ENCODE results near the gene SERPINE1.
A peak's percentile ranks its signal among the peaks of the same experiment; 100 is the strongest.

SERPINE1 gene

DNA sequence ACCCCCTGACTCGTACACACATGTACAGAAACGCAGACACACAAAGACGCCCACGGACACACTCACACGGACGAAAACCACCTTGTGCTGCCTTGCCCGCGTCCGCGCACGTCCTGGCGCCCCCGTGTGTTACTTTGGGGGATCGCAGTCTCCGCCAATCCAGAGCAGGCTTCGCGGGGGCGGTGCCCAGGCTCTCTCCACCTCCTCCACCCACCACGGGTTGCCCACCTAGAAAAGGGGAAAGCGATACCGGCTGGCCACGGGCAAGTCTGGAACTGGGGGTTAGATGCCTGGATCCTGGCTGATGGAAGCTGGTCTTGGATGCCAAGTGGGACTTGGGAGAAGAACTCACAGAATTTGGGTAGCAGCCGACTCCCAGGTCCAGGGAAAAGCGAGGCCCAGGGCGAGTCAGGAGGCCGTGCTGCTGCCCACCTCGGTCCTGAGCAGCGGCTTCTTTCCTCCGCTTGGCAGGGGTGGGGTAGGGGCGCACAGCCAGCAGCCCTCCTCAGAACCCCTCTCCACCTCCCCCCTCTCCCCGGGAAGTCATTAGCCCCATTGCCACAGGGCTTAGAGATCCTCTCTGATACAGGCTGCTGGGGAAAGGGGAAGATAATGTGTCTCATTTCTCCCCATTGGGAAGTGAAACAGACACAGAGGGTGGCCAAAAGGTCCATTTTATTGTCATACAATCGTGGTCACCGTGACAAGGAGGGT is 43.1 kb downstream of the SERPINE1 start:
- Histone ChIP-seq H3K4me1 (ENCODE audit: control insufficient read depth, insufficient read depth, low read length) (peaks cover 17% of the 10 kb centered on the region), H3K27ac (ENCODE audit: extremely low read depth, low read depth, low read length) (no peak overlapping the region), H3K4me3 (ENCODE audit: low read depth, low read length) (no peak overlapping the region), H3K36me3 (ENCODE audit: control insufficient read depth in 2 of 2, insufficient read depth in 1 of 2, low read length in 2 of 2) (no peaks in the 10 kb centered on the region), H3K9me3 (ENCODE audit: control insufficient read depth, insufficient read depth, low read depth, low read length) (no peaks in the 10 kb centered on the region)
- ChIA-PET POLR2A (no interaction called here), CTCF (interaction anchor here (0.6 to 2.7 kb wide), 12 partner anchors 7 to 996 kb away, joined by 3 to 40 read pairs (median 4); no protein-coding TSS in a partner anchor)
- TF ChIP-seq ZFHX2 (tag by site-specific recombination; conservative IDR thresholded peaks at IDR 0.05) (peak; percentile 99), ZNF335 (tag by site-specific recombination; conservative IDR thresholded peaks at IDR 0.05) (0 out of 2 replicates have a peak, but pooled peaks have one; percentile 13), SP3 (tag by site-specific recombination; IDR thresholded peaks at IDR 0.05) (peak; percentile 37; the same call in 1 of the 2 replicates), PRDM1 (tag by site-specific recombination; IDR thresholded peaks at IDR 0.05) (0 out of 2 replicates have a peak, but pooled peaks have one; percentile 19), SP7 (tag by site-specific recombination; IDR thresholded peaks at IDR 0.05) (peak; percentile 8; the same call in 1 of the 2 replicates), ZNF426 (tag by site-specific recombination; IDR thresholded peaks at IDR 0.05) (no peak), ZNF654 (tag by site-specific recombination; IDR thresholded peaks at IDR 0.05; ENCODE audit: low read depth) (peak; percentile 51), SP2 (tag by site-specific recombination; IDR thresholded peaks at IDR 0.05) (peak; percentile 11; the same call in 1 of the 2 replicates), KLF9 (tag by site-specific recombination; IDR thresholded peaks at IDR 0.05; ENCODE audit: low read depth) (peak; percentile 31; the same call in 1 of the 2 replicates), GLIS1 (tag by site-specific recombination; IDR thresholded peaks at IDR 0.05) (peak; percentile 36; the same call in 1 of the 2 replicates), GLIS2 (tag by site-specific recombination; IDR thresholded peaks at IDR 0.05) (peak; percentile 61), ZNF324 (tag by site-specific recombination; IDR thresholded peaks at IDR 0.05) (peak; percentile 79), ZNF292 (tag by site-specific recombination; IDR thresholded peaks at IDR 0.05; ENCODE audit: borderline replicate concordance, low read depth) (no peak), ZNF658 (tag by site-specific recombination; IDR thresholded peaks at IDR 0.05) (no peak), ZNF76 (tag by site-specific recombination; IDR thresholded peaks at IDR 0.05; ENCODE audit: borderline replicate concordance, low read depth) (0 out of 2 replicates have a peak, but pooled peaks have one; percentile 24), FEZF1 (tag by site-specific recombination; IDR thresholded peaks at IDR 0.05) (no peak), SCRT2 (tag by site-specific recombination; IDR thresholded peaks at IDR 0.05) (0 out of 2 replicates have a peak, but pooled peaks have one; percentile 3), KLF10 (tag by site-specific recombination; IDR thresholded peaks at IDR 0.05) (peak; percentile 32; the same call in 1 of the 2 replicates), ZEB2 (tag by site-specific recombination; IDR thresholded peaks at IDR 0.05) (peak; percentile 50), KLF8 (tag by site-specific recombination; IDR thresholded peaks at IDR 0.05) (peak; percentile 61; the same call in 1 of the 2 replicates), ZNF600 (tag by site-specific recombination; IDR thresholded peaks at IDR 0.05) (peak; percentile 90), ZNF169 (tag by site-specific recombination; IDR thresholded peaks at IDR 0.05) (0 out of 2 replicates have a peak, but pooled peaks have one; percentile 5), ZNF24 (tag by site-specific recombination; IDR thresholded peaks at IDR 0.05) (0 out of 2 replicates have a peak, but pooled peaks have one; percentile 17), ZNF2 (tag by site-specific recombination; IDR thresholded peaks at IDR 0.05) (0 out of 2 replicates have a peak, but pooled peaks have one; percentile 66)
- TF ChIP-seq, protein P1, sequence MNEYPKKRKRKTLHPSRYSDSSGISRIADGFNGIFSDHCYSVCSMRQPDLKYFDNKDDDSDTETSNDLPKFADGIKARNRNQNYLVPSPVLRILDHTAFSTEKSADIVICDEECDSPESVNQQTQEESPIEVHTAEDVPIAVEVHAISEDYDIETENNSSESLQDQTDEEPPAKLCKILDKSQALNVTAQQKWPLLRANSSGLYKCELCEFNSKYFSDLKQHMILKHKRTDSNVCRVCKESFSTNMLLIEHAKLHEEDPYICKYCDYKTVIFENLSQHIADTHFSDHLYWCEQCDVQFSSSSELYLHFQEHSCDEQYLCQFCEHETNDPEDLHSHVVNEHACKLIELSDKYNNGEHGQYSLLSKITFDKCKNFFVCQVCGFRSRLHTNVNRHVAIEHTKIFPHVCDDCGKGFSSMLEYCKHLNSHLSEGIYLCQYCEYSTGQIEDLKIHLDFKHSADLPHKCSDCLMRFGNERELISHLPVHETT (tag by site-specific recombination; IDR thresholded peaks at IDR 0.05), result peak; percentile 13; the same call in 1 of the 2 replicates
- TF ChIP-seq, protein P2, sequence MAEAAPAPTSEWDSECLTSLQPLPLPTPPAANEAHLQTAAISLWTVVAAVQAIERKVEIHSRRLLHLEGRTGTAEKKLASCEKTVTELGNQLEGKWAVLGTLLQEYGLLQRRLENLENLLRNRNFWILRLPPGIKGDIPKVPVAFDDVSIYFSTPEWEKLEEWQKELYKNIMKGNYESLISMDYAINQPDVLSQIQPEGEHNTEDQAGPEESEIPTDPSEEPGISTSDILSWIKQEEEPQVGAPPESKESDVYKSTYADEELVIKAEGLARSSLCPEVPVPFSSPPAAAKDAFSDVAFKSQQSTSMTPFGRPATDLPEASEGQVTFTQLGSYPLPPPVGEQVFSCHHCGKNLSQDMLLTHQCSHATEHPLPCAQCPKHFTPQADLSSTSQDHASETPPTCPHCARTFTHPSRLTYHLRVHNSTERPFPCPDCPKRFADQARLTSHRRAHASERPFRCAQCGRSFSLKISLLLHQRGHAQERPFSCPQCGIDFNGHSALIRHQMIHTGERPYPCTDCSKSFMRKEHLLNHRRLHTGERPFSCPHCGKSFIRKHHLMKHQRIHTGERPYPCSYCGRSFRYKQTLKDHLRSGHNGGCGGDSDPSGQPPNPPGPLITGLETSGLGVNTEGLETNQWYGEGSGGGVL (tag by site-specific recombination; IDR thresholded peaks at IDR 0.05), result peak; percentile 56; the same call in 1 of the 2 replicates
- TF ChIP-seq, protein P3, sequence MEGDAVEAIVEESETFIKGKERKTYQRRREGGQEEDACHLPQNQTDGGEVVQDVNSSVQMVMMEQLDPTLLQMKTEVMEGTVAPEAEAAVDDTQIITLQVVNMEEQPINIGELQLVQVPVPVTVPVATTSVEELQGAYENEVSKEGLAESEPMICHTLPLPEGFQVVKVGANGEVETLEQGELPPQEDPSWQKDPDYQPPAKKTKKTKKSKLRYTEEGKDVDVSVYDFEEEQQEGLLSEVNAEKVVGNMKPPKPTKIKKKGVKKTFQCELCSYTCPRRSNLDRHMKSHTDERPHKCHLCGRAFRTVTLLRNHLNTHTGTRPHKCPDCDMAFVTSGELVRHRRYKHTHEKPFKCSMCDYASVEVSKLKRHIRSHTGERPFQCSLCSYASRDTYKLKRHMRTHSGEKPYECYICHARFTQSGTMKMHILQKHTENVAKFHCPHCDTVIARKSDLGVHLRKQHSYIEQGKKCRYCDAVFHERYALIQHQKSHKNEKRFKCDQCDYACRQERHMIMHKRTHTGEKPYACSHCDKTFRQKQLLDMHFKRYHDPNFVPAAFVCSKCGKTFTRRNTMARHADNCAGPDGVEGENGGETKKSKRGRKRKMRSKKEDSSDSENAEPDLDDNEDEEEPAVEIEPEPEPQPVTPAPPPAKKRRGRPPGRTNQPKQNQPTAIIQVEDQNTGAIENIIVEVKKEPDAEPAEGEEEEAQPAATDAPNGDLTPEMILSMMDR (tag by site-specific recombination; IDR thresholded peaks at IDR 0.05), result peak; percentile 93
- TF ChIP-seq, protein P4, sequence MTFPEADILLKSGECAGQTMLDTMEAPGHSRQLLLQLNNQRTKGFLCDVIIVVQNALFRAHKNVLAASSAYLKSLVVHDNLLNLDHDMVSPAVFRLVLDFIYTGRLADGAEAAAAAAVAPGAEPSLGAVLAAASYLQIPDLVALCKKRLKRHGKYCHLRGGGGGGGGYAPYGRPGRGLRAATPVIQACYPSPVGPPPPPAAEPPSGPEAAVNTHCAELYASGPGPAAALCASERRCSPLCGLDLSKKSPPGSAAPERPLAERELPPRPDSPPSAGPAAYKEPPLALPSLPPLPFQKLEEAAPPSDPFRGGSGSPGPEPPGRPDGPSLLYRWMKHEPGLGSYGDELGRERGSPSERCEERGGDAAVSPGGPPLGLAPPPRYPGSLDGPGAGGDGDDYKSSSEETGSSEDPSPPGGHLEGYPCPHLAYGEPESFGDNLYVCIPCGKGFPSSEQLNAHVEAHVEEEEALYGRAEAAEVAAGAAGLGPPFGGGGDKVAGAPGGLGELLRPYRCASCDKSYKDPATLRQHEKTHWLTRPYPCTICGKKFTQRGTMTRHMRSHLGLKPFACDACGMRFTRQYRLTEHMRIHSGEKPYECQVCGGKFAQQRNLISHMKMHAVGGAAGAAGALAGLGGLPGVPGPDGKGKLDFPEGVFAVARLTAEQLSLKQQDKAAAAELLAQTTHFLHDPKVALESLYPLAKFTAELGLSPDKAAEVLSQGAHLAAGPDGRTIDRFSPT (tag by site-specific recombination; IDR thresholded peaks at IDR 0.05), result peak; percentile 84
- TF ChIP-seq, protein P5, sequence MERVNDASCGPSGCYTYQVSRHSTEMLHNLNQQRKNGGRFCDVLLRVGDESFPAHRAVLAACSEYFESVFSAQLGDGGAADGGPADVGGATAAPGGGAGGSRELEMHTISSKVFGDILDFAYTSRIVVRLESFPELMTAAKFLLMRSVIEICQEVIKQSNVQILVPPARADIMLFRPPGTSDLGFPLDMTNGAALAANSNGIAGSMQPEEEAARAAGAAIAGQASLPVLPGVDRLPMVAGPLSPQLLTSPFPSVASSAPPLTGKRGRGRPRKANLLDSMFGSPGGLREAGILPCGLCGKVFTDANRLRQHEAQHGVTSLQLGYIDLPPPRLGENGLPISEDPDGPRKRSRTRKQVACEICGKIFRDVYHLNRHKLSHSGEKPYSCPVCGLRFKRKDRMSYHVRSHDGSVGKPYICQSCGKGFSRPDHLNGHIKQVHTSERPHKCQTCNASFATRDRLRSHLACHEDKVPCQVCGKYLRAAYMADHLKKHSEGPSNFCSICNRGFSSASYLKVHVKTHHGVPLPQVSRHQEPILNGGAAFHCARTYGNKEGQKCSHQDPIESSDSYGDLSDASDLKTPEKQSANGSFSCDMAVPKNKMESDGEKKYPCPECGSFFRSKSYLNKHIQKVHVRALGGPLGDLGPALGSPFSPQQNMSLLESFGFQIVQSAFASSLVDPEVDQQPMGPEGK (tag by site-specific recombination; IDR thresholded peaks at IDR 0.05), result peak; percentile 24; the same call in 1 of the 2 replicates

All from HEK293 (cell line).